NCI-H510A (cell line): ENCODE data around the gene CNOT6L.

Source experiments
- DNase-seq: peaks from one replicate; lab custom pipeline; 2025; lab: John Stamatoyannopoulos, UW

The CNOT6L gene

GRCh38 chr4:77820649-77821561, 1.7 kb upstream of the CNOT6L start:
- no peak for DNase-seq

- peak; percentile 83 for DNase-seq
Measured at GRCh38 chr4:77819843-77820648, 878 bp upstream of the CNOT6L start.

- DNase-seq, result no peak
Measured at GRCh38 chr4:77819404-77819842, 255 bp upstream of the CNOT6L start.

- peak; percentile 58 for DNase-seq
Measured at GRCh38 chr4:77818073-77818601, 1.0 kb downstream of the CNOT6L start.

GRCh38 chr4:77817304-77818072, 1.7 kb downstream of the CNOT6L start:
- peak; percentile 0 for DNase-seq

- no peak for DNase-seq
Measured at GRCh38 chr4:77816546-77816945, 2.6 kb downstream of the CNOT6L start.

- no peak for DNase-seq
Measured at GRCh38 chr4:77815636-77816035, 3.5 kb downstream of the CNOT6L start.

GRCh38 chr4:77805840-77806239, 13.3 kb downstream of the CNOT6L start:
- DNase-seq, result no peak

- no peak for DNase-seq
Measured at GRCh38 chr4:77804471-77804870, 14.7 kb downstream of the CNOT6L start.

- no peak for DNase-seq
Measured at GRCh38 chr4:77802402-77802801, 16.8 kb downstream of the CNOT6L start.

GRCh38 chr4:77801260-77801608, 17.9 kb downstream of the CNOT6L start:
- DNase-seq, result no peak

- DNase-seq, result no peak
Measured at GRCh38 chr4:77800483-77801259, 18.5 kb downstream of the CNOT6L start.

GRCh38 chr4:77800077-77800476, 19.1 kb downstream of the CNOT6L start:
- DNase-seq, result no peak

- DNase-seq, result no peak
Measured at GRCh38 chr4:77798385-77798784, 20.8 kb downstream of the CNOT6L start.

- DNase-seq, result no peak
Measured at GRCh38 chr4:77797239-77797638, 21.9 kb downstream of the CNOT6L start.

- no peak for DNase-seq
Measured at GRCh38 chr4:77795326-77795725, 23.8 kb downstream of the CNOT6L start.

GRCh38 chr4:77790146-77790545, 29.0 kb downstream of the CNOT6L start:
- no peak for DNase-seq

GRCh38 chr4:77788990-77789389, 30.2 kb downstream of the CNOT6L start:
- no peak for DNase-seq

- no peak for DNase-seq
Measured at GRCh38 chr4:77787969-77788368, 31.2 kb downstream of the CNOT6L start.

GRCh38 chr4:77785669-77786068, 33.5 kb downstream of the CNOT6L start:
- DNase-seq, result no peak

GRCh38 chr4:77783895-77784294, 35.3 kb downstream of the CNOT6L start:
- DNase-seq, result no peak
